GM12873 (cell line): Measurements from ENCODE around the gene CYP2D6.

Experiments used
- CTCF ChIP-seq: IDR thresholded peaks from 2 replicates; pipeline ENCODE4 v1.5.1; 2012; ENCODE audit warnings: low read depth, mild to moderate bottlenecking, moderate library complexity, low read length, control low read depth; ENCODE audit not compliant: insufficient read depth; ENCODE audit errors: missing control alignments

CYP2D6 gene

GRCh38 chr22:42132457-42132856 is 1.8 kb upstream of the CYP2D6 start:
- no peak for TF ChIP-seq CTCF

- TF ChIP-seq CTCF, result no peak
Measured at GRCh38 chr22:42131562-42131961, 952 bp upstream of the CYP2D6 start.

GRCh38 chr22:42127606-42128005 is 3.0 kb downstream of the CYP2D6 start:
- TF ChIP-seq CTCF, result no peak

- no peak for TF ChIP-seq CTCF
Measured at GRCh38 chr22:42116848-42117424, 13.7 kb downstream of the CYP2D6 start.

- peak; percentile 37 for TF ChIP-seq CTCF
Measured at GRCh38 chr22:42114721-42115120, 15.9 kb downstream of the CYP2D6 start.

- peak; percentile 37 for TF ChIP-seq CTCF
Measured at GRCh38 chr22:42112793-42113192, 17.8 kb downstream of the CYP2D6 start.

- TF ChIP-seq CTCF, result no peak
Measured at GRCh38 chr22:42111798-42112197, 18.8 kb downstream of the CYP2D6 start.

- no peak for TF ChIP-seq CTCF
Measured at GRCh38 chr22:42108848-42109247, 21.8 kb downstream of the CYP2D6 start.
